ENCODE data around the gene PEX10.
"Not testable (repeated sequence)": the region's sequence is repeated elsewhere in the genome, so short reads cannot be mapped to it uniquely, and the experiment has no call there.

The PEX10 gene

GRCh38 chr1:2443277-2444137 lies 31.1 kb upstream of the PEX10 start:
- DNase-seq (ENCODE audit: low read depth in 2 of 2): no peak

GRCh38 chr1:2442661-2443060 lies 30.3 kb upstream of the PEX10 start:
- DNase-seq (ENCODE audit: low read depth in 2 of 2): no peak

GRCh38 chr1:2441746-2442145 lies 29.4 kb upstream of the PEX10 start:
- DNase-seq (ENCODE audit: low read depth in 2 of 2): no peak

- not testable (repeated sequence) for DNase-seq (ENCODE audit: low read depth in 2 of 2)
These were observed 28.0 kb upstream of the PEX10 start for GRCh38 chr1:2440346-2440745.

- no peak for DNase-seq (ENCODE audit: low read depth in 2 of 2)
These were observed 27.0 kb upstream of the PEX10 start for GRCh38 chr1:2439369-2439768.

- no peak for DNase-seq (ENCODE audit: low read depth in 2 of 2)
These were observed 26.3 kb upstream of the PEX10 start for GRCh38 chr1:2438641-2439040.

GRCh38 chr1:2438038-2438437 lies 25.7 kb upstream of the PEX10 start:
- no peak for DNase-seq (ENCODE audit: low read depth in 2 of 2)

- no peak for DNase-seq (ENCODE audit: low read depth in 2 of 2)
These were observed 25.3 kb upstream of the PEX10 start for GRCh38 chr1:2437617-2438016.

- DNase-seq (ENCODE audit: low read depth in 2 of 2): no peak
These were observed 24.5 kb upstream of the PEX10 start for GRCh38 chr1:2436876-2437275.

- DNase-seq (ENCODE audit: low read depth in 2 of 2): no peak
These were observed 23.5 kb upstream of the PEX10 start for GRCh38 chr1:2435746-2436355.

- no peak for DNase-seq (ENCODE audit: low read depth in 2 of 2)
These were observed 22.7 kb upstream of the PEX10 start for GRCh38 chr1:2435091-2435490.

- DNase-seq (ENCODE audit: low read depth in 2 of 2): no peak
These were observed 21.7 kb upstream of the PEX10 start for GRCh38 chr1:2433936-2434655.

- no peak for DNase-seq (ENCODE audit: low read depth in 2 of 2)
These were observed 20.8 kb upstream of the PEX10 start for GRCh38 chr1:2433196-2433595.

- DNase-seq (ENCODE audit: low read depth in 2 of 2): no peak
These were observed 20.1 kb upstream of the PEX10 start for GRCh38 chr1:2432441-2432844.

- DNase-seq (ENCODE audit: low read depth in 2 of 2): no peak
These were observed 19.2 kb upstream of the PEX10 start for GRCh38 chr1:2431518-2431917.

GRCh38 chr1:2431103-2431502 lies 18.7 kb upstream of the PEX10 start:
- no peak for DNase-seq (ENCODE audit: low read depth in 2 of 2)

- DNase-seq (ENCODE audit: low read depth in 2 of 2): no peak
These were observed 18.2 kb upstream of the PEX10 start for GRCh38 chr1:2430592-2430973.

- DNase-seq (ENCODE audit: low read depth in 2 of 2): no peak
These were observed 17.6 kb upstream of the PEX10 start for GRCh38 chr1:2429780-2430591.

GRCh38 chr1:2428490-2428889 lies 16.1 kb upstream of the PEX10 start:
- DNase-seq (ENCODE audit: low read depth in 2 of 2): no peak

- no peak for DNase-seq (ENCODE audit: low read depth in 2 of 2)
These were observed 15.6 kb upstream of the PEX10 start for GRCh38 chr1:2427976-2428375.

GRCh38 chr1:2427051-2427450 lies 14.7 kb upstream of the PEX10 start:
- DNase-seq (ENCODE audit: low read depth in 2 of 2): no peak

GRCh38 chr1:2426540-2426939 lies 14.2 kb upstream of the PEX10 start:
- no peak for DNase-seq (ENCODE audit: low read depth in 2 of 2)
